NCI-H128 (cell line): Measurements from ENCODE around the gene SMARCA2.
A peak's percentile ranks its signal among the peaks of the same experiment; 100 is the strongest.

Experiments
- DNase-seq: peaks from one replicate; lab custom pipeline; 2025; ENCODE audit not compliant: unreplicated experiment; lab: John Stamatoyannopoulos, UW

Gene SMARCA2

DNA sequence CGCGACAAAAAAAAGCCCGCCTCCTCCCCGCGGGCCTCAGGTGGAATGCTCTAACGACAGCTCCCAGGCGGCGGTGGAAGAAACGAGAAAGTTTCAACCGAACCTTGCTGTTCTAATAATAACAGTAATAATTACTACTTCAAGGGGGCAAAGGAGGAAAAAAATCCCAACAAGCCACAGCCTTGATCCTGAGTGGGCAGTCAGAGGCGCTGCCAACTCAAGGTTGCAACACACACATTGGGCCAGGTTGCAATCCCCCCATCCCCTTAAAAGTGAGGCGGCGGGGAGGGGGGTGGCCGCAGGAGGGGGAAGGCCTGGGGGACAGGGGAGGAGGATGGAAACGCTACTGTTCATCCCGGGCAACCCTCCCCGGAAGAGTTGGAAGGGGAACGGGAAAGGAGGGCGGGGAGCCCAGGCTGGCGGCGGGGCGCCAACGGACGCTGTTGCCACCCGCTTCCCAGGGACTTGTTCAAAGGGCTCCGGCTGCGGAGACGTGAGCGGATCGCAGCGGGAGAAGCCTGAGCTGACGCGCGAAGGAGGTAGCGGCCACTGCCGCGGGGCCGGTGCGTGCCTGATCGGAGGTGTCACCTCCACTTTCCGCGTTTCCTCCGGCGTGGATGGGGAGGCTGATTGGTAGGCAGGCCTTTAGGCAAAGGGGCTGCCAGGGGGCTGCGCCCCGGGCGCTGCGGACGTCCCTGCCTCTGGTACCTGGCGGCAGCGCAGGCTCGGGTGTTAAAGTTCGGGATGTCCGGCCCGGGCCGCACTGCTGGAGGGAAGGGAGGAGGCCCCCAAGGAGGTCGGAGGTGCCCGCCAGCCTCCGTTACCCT is 647 bp downstream of the SMARCA2 start:
- DNase-seq, result peak; percentile 13

DNA sequence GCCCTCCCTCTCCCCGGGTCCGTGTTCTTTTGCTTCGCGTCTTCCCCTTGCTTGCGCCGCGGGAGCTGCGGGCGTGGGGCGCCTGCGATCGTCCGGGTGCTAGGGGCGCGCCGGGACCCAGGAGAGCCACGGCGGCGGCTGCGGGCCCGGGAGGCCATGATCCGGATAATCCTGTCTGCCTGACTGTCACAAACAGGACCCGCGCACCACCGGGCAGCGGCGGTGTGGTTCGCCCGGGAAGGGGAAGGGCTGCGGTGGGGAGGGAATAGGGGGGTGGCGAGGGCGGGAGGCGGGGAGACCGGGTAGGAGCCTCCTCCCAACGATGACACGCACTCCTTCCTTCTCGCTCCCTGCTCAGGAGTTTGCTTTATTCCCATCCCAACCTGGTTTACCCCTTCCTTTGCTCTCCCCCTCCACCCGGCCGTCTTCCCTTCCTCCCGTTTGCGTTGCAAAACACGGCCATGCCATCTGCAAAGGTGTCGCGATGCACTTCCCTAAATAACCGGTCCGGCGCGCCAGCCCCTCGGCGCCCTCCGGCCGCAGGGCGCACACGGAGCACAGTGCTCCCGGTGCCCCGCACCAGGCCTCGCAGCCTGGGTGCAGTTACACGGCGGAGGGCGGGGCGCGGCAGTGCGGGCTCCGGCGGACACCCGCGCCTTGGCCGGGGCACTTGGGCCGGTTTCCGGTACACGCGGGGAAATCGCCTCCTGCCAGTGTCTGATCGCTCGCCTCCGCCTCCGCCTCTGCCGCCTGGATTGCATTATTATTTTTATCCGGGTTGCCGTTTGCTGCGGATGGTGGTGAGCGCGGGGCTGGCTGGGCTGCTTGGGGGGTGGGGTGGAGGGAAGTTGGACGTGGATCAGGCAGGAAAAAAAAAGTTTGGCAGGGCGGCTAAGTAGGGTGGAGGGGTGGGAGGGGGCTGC is 1.5 kb downstream of the SMARCA2 start:
- DNase-seq, result no peak

GRCh38 chr9:2017331-2018161 is 2.4 kb downstream of the SMARCA2 start:
- no peak for DNase-seq

- DNase-seq, result no peak
Measured at GRCh38 chr9:2018162-2018643, 3.1 kb downstream of the SMARCA2 start.

GRCh38 chr9:2018764-2019558 is 3.8 kb downstream of the SMARCA2 start:
- DNase-seq, result no peak

DNA sequence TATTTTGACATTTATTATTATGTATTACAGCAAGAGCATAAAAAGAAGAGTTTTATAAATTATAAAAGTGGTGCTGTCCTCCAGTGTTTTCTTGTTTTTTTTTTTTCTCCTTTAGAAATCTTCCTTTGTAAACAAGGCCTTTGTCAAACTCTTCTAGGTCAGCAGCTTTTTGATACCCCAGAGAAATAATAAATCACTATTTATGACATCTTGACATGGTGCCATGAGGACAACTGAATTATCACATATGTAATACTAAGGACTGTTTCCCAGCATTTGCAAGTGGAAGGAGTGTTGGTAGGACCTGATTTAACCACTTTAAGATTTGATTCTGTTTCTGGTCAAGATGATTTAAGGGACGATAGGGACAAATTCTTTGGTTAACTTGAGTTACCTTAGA is 4.6 kb downstream of the SMARCA2 start:
- no peak for DNase-seq

DNA sequence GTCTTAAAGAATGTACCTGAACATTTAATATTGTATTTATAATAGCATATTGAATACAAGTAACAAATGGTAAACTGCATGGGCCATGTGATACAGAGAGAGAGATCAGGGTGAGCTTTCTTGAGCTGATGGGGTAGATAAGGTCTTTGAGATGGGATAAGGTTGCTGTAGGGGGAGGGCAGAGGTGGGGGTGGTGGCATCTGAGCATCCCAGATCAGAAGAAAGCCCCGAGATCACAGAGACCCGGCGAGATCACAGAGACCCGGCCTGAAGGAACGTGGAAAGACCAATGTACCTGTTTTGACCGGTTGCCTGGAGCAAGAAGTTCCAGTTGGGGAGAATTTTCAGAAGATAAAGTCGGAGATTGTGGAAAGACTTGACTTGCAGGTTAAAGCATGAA is 6.6 kb downstream of the SMARCA2 start:
- DNase-seq, result no peak

DNA sequence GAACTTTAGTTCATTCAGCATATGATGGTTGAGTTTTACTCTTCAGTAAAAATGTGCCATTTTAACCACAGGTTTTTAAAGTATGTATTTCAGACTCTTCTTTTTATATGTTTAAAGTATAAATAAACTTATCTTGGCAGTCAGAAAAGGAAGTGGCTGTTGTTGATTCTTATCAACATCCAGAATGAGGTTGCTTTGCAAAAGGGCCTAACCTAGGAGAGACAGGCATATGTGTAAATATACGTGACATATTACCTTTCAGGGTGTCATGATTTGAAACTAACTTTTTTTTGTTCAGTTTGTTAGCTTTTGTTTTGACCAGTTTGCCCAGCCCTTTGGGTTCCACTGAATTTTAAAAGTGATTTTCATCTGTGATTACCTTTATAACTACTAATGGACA is 7.4 kb downstream of the SMARCA2 start:
- no peak for DNase-seq

DNA sequence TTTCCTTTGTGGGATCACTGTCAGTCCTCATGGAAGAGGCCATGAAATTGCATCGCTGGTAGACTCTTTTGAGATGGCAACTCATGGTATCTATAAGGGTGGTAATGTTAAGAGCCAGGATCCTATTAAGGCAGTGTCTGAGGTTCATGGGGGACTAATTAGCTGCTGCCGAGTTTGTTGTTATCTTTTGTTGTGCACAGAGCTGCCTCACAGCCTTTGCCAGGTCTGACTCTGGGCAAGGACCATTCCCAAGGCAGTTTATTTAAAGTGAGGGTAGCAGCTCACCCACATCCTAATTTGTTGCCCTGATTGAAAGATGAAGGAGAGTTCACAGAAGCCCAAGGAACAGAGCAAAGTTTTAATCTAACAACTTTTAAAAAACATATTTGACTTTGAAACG is 7.9 kb downstream of the SMARCA2 start:
- no peak for DNase-seq

DNA sequence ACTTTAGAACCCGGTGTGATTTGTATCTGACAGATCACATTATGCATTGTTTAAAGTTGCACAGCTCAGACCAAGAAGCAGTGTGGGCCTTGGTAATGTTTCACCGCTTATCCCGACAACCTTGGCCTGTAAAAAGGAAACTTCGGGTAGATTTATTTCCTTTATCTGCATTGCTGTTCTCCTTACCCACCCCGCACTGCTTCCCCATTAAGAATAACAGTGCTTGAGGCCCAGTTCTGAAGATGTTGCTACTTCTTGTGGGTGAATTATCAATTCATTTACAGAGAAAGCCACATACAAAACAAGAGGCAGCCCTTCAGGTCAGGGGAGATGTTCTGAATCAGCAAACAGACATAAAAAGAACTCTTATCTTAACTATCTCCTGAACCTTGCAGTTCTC is 8.4 kb downstream of the SMARCA2 start:
- DNase-seq, result no peak

GRCh38 chr9:2024888-2025782 is 10.0 kb downstream of the SMARCA2 start:
- DNase-seq, result no peak

GRCh38 chr9:2026220-2026997 is 11.3 kb downstream of the SMARCA2 start:
- DNase-seq, result no peak

- no peak for DNase-seq
Measured at GRCh38 chr9:2027543-2028160, 12.5 kb downstream of the SMARCA2 start.

DNA sequence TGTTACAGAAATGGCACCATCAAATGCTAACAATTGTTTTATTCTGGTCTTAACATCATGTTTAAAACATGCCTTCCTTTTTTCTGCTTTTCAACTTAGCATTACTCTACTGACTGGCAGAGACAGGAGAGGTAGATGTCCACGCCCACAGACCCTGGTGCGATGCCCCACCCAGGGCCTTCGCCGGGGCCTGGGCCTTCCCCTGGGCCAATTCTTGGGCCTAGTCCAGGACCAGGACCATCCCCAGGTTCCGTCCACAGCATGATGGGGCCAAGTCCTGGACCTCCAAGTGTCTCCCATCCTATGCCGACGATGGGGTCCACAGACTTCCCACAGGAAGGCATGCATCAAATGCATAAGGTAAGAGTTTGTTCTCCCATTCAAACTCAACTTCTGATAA is 13.7 kb downstream of the SMARCA2 start:
- DNase-seq, result no peak

DNA sequence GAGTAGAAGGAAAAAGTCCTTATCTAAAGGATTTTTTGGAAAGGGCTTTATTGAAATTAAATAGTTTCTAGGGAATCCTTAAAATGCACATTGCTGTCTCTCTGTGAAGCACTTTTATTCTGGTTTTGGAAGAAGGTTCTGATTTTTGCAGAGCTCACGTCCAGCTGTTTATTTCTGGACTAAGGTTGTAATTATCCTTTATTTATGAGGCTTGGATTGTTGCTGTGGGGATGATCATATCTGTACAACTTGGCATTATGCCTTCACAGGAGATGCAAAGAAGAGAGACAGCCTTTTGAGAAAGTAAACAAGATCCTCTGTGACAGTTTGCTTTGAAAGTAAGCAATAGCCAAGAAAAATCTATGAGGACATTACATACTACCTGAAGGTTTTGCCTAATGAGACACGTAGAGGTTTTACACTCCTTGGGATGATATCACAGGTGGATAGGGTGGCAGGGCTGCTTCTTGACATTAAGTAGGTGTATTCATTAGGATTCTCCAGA is 14.6 kb downstream of the SMARCA2 start:
- no peak for DNase-seq

GRCh38 chr9:2032234-2032633 is 17.1 kb downstream of the SMARCA2 start:
- DNase-seq, result no peak

DNA sequence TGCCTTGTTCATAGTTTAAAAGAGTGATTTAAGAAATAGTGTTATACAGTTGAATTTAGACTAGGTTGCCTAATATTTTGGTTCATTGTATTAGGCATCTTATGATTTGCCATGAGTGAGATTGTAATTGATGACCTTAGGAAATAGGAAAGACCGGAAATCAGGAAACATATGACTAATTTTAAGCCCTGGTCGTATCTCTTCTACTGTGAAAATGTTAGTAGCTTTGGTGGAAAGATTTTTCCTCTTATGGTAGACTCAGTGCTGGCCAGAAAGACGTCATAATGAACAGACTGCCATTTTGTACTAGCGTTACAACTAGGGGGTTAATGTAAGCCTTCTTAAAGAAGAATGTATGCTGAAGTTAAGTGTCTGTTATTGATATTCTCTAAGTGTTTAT is 21.7 kb downstream of the SMARCA2 start:
- DNase-seq, result no peak
